ENCODE measurements around the gene C9orf50.

GRCh38 chr9:129604056-129604765, 16.7 kb downstream of the C9orf50 start:
- TF ChIP-seq CTCF (IDR thresholded peaks at IDR 0.05 in 8 of 11, conservative IDR thresholded peaks at IDR 0.05 in 3 of 11) (no peak), POLR2AphosphoS5 (IDR thresholded peaks at IDR 0.05) (no peak)

Data from spleen (tissue), 7 donors.